NCI-H1417 treated with DMSO at 0.1 percent for 48 hours (cell line): ENCODE results near the gene CFAP58.

ENCODE experiments used
- DNase-seq: peaks from one replicate; lab custom pipeline; 2025; lab: John Stamatoyannopoulos, UW

The CFAP58 gene

GRCh38 chr10:104486803-104487202, 133.2 kb downstream of the CFAP58 start:
- no peak for DNase-seq

- DNase-seq = no peak
Observed at GRCh38 chr10:104487794-104488438, 134.3 kb downstream of the CFAP58 start.

- no peak for DNase-seq
Observed at GRCh38 chr10:104488439-104488832, 134.8 kb downstream of the CFAP58 start.

- DNase-seq = no peak
Observed at GRCh38 chr10:104492329-104492940, 138.8 kb downstream of the CFAP58 start.

GRCh38 chr10:104498347-104499081, 144.9 kb downstream of the CFAP58 start:
- DNase-seq = no peak

GRCh38 chr10:104501449-104501848, 147.8 kb downstream of the CFAP58 start:
- DNase-seq = no peak

GRCh38 chr10:104501864-104502579, 148.4 kb downstream of the CFAP58 start:
- no peak for DNase-seq

- DNase-seq = no peak
Observed at GRCh38 chr10:104502907-104503306, 149.3 kb downstream of the CFAP58 start.
